ENCODE results near the gene RUNX2.

GRCh38 chr6:45634231-45634630, 306.1 kb downstream of the RUNX2 start:
- no peak for TF ChIP-seq CTCF (IDR thresholded peaks at IDR 0.05; ENCODE audit: poor library complexity)
- no peak for TF ChIP-seq EZH2 (IDR thresholded peaks at IDR 0.05; ENCODE audit: borderline replicate concordance)

Measured in hepatocyte (in vitro differentiated cells).